ENCODE measurements around the gene ALPL.

- TF ChIP-seq POLR2A (IDR thresholded peaks at IDR 0.05; ENCODE audit: low read depth, low read length) = no peak
- TF ChIP-seq ZNF24 (IDR thresholded peaks at IDR 0.05) = no peak
- TF ChIP-seq, protein P1, sequence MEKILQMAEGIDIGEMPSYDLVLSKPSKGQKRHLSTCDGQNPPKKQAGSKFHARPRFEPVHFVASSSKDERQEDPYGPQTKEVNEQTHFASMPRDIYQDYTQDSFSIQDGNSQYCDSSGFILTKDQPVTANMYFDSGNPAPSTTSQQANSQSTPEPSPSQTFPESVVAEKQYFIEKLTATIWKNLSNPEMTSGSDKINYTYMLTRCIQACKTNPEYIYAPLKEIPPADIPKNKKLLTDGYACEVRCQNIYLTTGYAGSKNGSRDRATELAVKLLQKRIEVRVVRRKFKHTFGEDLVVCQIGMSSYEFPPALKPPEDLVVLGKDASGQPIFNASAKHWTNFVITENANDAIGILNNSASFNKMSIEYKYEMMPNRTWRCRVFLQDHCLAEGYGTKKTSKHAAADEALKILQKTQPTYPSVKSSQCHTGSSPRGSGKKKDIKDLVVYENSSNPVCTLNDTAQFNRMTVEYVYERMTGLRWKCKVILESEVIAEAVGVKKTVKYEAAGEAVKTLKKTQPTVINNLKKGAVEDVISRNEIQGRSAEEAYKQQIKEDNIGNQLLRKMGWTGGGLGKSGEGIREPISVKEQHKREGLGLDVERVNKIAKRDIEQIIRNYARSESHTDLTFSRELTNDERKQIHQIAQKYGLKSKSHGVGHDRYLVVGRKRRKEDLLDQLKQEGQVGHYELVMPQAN (conservative IDR thresholded peaks at IDR 0.05) = no peak
These were observed 24.9 kb downstream of the ALPL start for GRCh38 chr1:21534146-21534545.

Data from GM12878 (cell line).